LHCN-M2 (cell line): ENCODE results near the gene AMER1. TPM values are rescaled to one million over a fixed set of nuclear protein-coding genes. Genes with fewer than 3 reads are reported as not detected.

Experiments
- DNase-seq: peaks from one replicate; pipeline ENCODE4 v3.0.0-alpha.2; 2012; ENCODE audit warnings: low read depth
- total RNA-seq: library from RNA; depleted of rRNA; stranded (reverse); fragments of >200 nt; gene quantifications from 2 replicates; pipeline ENCODE4 v1.2.3, GENCODE V29; 2014; rRNA removed

Gene AMER1
- total RNA-seq, 1 experiment from 2014 or later, result 1.7 TPM

GRCh38 chrX:64186974-64187761 lies 18.3 kb downstream of the AMER1 start:
- DNase-seq, result no peak

GRCh38 chrX:64184396-64184795 lies 21.1 kb downstream of the AMER1 start:
- DNase-seq, result no peak

- no peak for DNase-seq
Observed at GRCh38 chrX:64182208-64182607, 23.3 kb downstream of the AMER1 start.

GRCh38 chrX:64176876-64177275 lies 28.6 kb downstream of the AMER1 start:
- DNase-seq, result no peak

GRCh38 chrX:64169988-64170387 lies 35.5 kb downstream of the AMER1 start:
- no peak for DNase-seq

- DNase-seq, result no peak
Observed at GRCh38 chrX:64152857-64153256, 52.7 kb downstream of the AMER1 start.

- no peak for DNase-seq
Observed at GRCh38 chrX:64151911-64152310, 53.6 kb downstream of the AMER1 start.

- no peak for DNase-seq
Observed at GRCh38 chrX:64150775-64151174, 54.7 kb downstream of the AMER1 start.

Other genes starting within 250 kb of the AMER1 start
- gene ASB12, start 24.9 kb upstream of the AMER1 start, total RNA-seq, result not detected in 2 replicates
- not detected in 2 replicates for gene MTMR8, start 189.7 kb upstream of the AMER1 start, total RNA-seq